ENCODE data around the gene SELENOO.

DNA sequence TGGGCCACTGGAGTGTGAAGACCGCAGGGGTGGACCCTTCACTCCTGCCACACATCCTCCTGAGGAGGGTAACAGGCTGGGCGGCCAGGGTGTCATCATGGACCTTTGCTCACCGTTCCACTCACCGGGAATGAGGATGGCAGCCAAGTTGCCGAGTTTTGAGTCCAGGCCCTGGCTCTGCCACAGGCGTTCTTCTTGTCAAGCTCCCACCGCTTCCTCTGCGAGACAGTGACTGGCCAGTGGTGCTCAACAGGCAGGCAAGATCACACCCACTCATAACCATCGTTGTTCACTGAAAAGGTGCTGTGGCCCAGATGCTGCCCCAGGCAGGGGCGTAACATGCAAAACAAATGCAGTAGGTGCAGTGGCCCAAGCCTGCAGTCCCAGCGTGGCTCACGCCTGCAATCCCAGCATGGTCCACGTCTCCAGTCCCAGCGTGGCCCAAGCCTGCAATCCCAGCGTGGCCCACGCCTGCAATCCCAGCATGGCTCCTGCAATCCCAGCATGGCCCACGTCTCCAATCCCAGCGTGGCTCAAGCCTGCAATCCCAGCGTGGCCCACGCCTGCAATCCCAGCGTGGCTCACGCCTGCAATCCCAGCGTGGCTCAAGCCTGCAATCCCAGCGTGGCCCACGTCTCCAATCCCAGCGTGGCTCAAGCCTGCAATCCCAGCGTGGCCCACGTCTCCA, 35.2 kb upstream of the SELENOO start:
- TF ChIP-seq, protein P1, sequence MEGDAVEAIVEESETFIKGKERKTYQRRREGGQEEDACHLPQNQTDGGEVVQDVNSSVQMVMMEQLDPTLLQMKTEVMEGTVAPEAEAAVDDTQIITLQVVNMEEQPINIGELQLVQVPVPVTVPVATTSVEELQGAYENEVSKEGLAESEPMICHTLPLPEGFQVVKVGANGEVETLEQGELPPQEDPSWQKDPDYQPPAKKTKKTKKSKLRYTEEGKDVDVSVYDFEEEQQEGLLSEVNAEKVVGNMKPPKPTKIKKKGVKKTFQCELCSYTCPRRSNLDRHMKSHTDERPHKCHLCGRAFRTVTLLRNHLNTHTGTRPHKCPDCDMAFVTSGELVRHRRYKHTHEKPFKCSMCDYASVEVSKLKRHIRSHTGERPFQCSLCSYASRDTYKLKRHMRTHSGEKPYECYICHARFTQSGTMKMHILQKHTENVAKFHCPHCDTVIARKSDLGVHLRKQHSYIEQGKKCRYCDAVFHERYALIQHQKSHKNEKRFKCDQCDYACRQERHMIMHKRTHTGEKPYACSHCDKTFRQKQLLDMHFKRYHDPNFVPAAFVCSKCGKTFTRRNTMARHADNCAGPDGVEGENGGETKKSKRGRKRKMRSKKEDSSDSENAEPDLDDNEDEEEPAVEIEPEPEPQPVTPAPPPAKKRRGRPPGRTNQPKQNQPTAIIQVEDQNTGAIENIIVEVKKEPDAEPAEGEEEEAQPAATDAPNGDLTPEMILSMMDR (conservative IDR thresholded peaks at IDR 0.05; ENCODE audit: low read length): no peak
- no peak for TF ChIP-seq EZH2phosphoT487 (IDR thresholded peaks at IDR 0.05; ENCODE audit: borderline replicate concordance, low read depth, low read length)

All from OCI-LY7 (cell line).